Stimulated activated CD8-positive, alpha-beta memory T cell treated with anti-CD3 and anti-CD28 coated beads, Interleukin-12 subunit alpha, Interleukin-12 subunit beta, amount 100 ng/mL, for 1 hour (primary cell): ENCODE measurements around the gene GJA8.
"Not testable (repeated sequence)": the region's sequence is repeated elsewhere in the genome, so short reads cannot be mapped to it uniquely, and the experiment has no call there.

Experiments
- DNase-seq: peaks from one replicate; pipeline ENCODE4 v3.0.0-alpha.2; 2020; ENCODE audit warnings: low read depth

The GJA8 gene

DNA sequence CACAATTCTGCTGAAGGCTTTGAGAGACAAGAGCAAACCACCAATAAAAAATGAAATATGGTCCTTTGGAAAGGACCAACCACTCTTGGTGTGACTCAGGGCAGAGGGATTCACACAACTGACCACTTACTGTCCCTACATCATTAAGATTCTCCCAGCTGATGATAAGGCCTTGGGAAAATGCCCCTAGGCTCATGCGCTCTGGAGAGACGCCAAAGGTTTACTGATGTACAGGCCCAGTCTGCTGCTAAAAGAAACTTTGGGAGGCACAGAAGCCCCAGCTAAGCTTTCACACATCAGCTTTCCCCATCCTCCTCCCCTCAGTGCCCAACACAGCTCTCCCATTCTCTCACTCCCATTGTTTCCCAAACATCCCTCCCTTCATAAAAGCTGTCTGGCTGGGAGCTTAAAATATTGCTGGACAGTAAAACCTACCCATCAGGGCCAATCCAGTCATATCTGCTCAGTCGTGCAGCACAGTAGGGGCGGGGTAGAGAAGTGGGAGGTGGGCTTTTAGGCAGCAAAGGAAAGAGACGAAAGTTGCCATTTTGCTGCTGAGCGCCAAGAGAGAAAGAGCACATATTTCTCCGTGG lies at the start of gene GJA8:
TSS of gene GJA8 (plus strand) at position 543 of the 593 bp plus-strand sequence. CDS start 5,161 bp downstream, outside the sequence.
- DNase-seq, result no peak

DNA sequence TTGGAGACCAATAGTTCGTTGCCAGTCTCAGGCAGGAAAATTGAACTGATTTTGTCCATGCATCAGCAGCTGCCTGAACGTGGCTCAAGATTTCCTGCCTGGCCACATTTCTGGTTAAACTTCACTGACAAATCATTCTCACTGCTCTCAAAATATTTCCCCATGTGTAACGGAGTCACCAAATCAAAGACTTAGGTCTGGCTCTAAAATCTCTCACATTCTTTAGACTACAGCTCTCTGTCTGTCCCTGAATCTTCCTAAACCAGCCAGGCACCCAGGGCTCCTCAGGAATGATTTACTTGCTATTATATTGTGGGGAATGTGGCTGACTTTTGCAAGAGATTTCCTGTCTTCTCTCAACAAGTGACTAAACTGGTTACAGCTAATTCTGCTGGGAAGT lies 49.2 kb upstream of the GJA8 start:
- no peak for DNase-seq

DNA sequence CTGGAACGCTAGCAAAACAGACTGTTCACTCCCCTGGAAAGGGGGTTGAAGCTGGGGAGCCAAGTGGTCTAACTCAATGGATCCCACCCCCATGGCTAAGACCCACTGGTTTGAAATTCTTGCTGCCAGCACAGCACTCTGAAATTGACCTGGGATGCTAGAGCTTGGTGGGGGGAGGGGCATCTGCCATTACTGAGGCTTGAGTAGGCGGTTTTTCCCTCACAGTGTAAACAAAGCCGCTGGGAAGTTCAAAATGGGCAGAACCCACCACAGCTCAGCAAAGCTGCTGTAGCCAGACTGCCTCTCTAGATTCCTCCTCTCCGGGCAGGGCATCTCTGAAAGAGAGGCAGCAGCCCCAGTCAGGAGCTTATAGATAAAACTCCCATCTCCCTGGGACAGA lies 47.6 kb upstream of the GJA8 start:
- DNase-seq, result not testable (repeated sequence)

DNA sequence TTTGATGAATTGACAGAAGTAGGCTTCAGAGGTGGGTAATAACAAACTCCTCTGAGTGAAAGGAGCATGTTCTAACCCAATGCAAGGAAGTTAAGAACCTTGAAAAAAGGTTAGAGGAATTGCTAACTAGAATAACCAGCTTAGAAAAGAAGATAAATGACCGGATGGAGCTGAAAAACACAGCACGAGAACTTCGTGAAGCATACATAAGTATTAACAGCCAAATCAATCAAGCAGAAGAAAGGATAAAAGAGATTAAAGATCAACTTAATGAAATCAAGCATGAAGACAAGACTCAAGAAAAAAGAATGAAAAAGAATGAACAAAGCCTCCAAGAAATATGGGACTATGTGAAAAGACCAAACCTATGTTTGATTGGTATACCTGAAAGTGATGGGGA lies 46.6 kb upstream of the GJA8 start:
- not testable (repeated sequence) for DNase-seq

DNA sequence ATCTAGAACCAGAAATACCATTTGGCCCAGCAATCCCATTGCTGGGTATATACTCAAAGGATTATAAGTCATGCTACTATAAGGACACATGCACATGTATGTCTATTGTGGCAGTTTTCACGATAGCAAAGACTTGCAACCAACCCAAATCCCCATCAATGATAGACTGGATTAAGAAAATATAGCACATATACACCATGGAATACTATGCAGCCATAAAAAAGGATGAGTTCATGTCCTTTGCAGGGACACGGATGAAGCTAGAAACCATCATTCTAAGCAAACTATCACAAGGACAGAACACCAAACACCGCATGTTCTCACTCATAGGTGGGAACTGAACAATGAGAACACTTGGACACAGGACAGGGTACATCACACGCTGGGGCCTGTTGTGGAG lies 35.4 kb upstream of the GJA8 start:
- DNase-seq, result not testable (repeated sequence)

DNA sequence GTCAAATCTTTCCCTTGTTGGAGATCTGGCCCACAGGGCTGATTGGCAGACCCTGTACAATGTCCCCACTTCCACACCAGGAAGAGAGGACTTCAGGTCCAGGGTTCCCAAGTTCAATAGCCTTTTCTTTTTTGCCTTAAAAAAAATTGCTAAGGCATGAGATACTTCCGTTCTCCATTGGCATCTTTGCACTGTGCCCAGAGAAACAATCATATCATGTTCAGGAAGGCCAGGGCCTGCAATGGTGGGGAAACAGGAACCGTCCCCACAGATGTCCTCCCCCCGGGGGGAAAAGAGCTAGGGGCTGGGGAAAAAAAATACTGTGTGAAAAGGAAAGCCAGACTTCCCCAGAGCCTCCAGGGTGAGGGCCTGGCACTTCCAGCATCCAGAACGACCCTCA lies 24.6 kb upstream of the GJA8 start:
- DNase-seq, result no peak

DNA sequence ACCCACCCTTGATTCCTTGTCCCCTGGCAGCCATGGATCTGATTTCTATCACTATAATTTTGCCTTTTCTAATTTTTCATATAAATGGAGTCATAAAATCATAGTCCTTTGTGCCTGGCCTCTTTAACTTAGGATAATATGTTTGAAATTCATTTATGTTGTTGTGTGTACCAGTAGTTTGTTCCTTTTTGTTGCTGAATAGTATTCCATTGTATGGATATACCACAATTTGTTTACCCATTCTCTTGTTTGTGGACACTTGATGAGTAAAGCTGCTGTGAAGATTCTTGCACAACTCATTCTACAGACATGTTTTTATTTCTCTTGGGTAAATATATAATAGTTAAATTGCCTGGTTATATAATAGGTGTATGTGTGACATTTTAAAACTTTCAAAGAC lies 22.7 kb upstream of the GJA8 start:
- no peak for DNase-seq

DNA sequence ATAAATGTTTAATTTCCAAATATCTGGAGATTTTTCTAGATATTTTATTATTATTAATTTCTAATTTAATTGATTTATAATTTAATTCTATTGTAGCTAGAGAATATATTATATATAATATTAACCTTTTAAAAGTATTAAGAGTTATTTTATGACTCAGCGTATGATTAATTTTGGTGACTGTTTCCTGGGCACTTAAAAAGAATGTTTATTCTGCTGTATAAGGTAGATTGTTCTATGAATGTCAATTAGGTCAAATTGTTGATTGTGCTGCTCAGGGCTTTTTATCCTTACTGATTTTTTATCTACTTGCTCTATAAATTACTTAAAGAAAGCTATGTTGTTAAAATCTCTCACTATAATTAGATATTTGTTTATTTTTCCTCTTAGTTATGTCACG lies 20.1 kb upstream of the GJA8 start:
- DNase-seq, result no peak

DNA sequence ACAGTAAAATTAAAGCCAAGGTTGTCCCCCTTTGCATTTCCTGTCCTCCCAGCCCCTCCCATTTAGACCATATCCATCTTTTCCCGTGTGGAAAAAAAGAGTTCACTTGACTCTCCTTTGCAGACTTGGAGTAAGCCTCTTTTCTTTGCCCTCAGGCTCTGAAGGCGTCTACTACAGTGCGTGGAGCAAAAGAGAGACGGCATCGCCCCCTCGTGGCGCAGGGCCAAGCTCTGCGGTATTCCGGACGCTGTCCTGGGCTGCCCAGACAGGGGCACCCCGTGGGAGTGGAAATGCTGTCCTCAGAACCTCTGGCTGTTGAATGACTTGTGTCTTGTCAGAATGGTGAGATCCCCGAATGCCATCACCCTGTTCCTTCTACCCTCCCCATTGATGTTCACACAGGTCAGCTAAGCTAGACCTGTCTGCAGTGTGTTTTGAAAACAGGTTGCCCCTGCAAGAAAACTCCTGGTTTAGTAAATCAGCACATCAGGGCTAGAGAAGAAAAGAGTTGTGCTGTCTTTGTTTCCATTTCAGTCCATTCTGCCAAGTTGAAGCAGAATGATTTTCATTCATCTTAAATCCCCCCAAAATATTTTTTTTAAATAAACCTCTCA lies 12.3 kb upstream of the GJA8 start:
- DNase-seq, result peak; percentile 33

DNA sequence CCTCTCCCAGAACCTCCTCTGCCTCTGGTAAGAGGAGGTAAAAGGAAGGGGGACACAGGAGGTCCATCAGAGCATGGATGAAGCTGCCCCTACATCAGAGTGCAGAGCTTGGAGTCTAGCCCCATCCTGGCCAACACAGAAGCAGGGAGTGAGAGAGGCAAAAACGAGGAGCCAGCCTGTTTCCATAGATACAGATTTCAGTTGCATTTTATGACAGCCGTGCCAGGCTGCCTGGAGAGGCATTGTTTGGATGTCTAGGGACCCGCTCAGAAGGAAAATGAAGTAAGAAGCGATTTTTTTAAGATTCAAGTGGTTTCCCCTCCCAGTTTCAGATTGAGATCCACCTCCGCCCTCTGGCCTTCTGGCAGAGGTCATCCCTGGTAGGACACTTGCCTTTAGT lies 11.5 kb upstream of the GJA8 start:
- no peak for DNase-seq

DNA sequence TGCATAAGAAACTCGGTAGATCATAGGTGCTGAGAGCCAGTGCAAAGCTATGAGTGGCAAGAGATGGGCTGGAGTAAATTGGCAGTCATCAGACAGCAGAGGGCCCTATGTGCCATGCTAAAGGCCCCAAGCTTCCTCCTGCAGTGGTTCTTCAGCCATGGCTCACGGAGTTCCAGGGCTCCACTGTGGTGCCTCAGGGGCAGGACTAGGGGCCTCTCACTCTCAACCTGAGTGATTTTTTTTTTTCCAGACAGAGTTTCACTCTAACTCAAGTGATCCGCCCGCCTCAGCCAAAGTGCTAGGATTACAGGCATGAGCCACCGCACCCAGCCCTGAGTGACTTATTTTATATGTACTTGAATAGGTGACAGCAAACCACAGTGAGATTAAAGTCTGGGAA lies 10.4 kb upstream of the GJA8 start:
- DNase-seq, result no peak

DNA sequence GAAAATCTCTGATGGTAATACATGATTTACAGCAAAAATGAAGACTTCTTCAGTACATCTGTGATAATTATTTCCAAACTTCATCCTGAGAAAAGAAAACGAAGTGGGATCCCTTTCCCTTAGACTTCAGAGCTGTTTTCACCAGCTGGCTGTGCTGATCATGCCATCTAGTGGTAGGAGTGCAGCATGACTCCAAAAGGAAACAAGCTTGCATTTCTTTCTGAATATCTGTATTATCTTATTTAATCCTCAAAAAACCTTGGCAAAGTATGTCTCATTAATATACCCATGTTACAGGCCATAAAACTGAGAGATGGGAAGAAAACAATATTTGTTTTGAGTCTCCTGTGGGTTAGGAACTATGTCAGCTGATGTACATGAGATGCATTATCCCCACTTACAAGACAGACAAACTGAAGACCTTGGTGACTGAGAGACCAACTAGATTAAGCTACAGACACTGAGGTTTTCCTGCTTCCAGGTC lies 9.8 kb upstream of the GJA8 start:
- DNase-seq, result no peak

DNA sequence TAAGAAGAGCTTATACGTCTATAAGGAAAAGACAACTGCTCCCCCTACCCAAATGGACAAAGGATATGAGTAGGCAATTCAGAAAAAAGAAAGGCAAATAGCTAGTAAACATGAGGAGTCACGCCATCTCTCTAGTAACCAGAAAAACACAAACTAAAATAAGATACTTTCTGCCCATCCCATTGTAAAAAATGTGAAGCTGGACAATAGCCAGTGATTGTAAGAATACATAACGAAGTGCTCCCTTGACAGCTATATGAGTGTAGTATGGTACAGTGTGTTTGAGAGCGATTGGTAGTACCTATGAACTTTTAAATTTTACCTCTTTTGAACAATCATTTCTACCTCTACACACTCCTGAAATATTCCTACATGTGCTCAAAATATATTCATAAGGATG lies 7.5 kb upstream of the GJA8 start:
- no peak for DNase-seq

DNA sequence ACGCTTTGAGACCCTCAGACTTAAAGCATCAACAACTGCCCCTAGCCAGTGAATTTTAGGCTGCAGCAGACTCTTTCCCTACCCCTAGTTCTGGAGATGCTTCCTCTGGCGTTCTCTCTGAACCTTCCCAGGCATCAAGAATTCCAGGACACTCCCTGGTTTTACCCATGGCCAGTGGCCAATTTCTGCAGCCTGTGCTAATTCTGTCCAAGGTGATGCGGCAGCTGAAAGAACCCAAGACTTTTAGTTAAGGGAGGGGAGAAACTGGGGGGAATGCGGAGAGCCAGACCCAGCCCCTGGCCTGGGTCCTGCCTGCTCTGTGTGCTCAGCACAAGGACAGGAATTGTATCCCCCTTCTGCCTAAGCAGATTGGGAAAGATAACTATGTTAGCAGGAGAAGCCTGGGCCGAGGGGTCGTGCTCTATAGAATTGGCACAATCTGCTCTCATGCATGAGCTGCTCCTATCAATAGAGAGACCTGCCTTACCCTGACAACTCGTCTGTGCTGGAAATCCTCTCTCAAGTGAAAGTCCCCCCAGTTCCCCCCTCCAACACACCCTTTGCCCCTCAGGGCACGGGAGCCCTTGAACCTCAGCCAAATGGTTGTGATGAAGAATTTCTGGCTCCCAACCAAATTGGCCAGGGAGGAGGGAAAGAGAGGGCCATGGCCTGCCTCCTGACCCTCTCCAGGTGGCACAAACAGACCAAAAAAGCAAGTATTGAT lies 5.4 kb upstream of the GJA8 start:
- no peak for DNase-seq

DNA sequence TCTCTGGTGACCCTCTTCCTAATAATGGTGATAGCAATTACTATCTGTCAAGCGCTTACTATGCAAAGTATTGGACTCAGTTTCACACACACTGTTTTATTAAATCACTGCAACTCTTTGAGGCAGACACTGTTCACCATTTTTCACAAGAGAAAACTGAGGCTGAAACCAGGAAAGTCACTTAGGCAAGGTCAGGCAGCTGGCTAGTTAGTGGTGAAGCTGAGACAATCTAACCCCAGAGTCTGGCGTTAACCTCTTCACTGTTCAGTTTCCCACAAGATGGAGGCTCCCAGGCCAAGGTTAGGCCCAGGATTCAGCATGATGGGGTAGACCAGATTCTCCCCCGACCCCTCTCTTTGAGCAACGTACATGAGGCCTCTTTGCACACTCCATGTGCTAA lies 4.8 kb upstream of the GJA8 start:
- no peak for DNase-seq

DNA sequence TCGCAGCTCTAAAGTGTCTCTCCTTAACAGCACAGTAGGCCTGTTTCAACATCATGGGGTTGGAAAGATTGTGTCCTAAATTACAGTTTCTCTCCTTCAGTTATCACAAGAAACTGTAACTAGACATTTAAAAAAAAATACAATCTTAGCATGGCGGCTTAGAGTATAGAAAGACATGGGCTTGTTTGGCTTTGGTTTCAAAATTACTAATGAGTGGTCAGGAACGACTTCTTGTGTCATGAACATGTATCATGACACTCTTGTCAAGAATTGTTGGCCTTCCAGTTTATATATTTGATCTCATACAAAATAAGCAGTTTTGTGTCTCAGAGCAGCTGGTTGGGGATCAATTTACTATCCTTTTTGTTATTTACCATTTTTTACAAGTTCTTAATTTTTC lies 2.1 kb downstream of the GJA8 start:
- DNase-seq, result no peak

DNA sequence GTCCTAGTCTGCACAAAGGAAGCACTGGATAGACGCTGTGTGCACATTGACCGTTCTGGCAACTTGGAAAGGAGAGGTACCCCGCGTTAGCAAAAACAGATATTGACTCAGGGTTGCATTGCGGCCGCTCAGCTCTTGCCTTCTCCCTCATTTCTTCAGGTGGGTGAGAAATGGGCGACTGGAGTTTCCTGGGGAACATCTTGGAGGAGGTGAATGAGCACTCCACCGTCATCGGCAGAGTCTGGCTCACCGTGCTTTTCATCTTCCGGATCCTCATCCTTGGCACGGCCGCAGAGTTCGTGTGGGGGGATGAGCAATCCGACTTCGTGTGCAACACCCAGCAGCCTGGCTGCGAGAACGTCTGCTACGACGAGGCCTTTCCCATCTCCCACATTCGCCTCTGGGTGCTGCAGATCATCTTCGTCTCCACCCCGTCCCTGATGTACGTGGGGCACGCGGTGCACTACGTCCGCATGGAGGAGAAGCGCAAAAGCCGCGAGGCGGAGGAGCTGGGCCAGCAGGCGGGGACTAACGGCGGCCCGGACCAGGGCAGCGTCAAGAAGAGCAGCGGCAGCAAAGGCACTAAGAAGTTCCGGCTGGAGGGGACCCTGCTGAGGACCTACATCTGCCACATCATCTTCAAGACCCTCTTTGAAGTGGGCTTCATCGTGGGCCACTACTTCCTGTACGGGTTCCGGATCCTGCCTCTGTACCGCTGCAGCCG lies 5.4 kb downstream of the GJA8 start:
- no peak for DNase-seq

DNA sequence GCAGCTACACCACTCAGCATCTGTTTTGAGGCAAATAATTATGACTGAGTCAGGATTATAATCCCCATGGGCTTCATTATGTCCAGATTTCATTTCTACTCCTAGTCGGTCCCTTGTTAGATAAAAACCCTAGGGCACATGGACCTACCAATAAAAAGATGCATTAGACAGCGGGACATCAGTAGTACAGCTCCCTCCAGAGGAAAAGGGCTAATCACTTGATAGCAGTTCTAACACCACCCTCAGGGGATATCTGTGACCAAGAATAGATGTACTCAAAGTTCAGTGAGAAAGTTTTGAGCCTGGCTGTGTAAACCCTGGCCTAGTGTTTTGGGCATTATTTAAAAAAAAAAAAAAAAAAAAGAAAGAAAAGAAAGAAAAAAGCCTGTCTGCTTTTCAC lies 10.0 kb downstream of the GJA8 start:
- DNase-seq, result no peak

DNA sequence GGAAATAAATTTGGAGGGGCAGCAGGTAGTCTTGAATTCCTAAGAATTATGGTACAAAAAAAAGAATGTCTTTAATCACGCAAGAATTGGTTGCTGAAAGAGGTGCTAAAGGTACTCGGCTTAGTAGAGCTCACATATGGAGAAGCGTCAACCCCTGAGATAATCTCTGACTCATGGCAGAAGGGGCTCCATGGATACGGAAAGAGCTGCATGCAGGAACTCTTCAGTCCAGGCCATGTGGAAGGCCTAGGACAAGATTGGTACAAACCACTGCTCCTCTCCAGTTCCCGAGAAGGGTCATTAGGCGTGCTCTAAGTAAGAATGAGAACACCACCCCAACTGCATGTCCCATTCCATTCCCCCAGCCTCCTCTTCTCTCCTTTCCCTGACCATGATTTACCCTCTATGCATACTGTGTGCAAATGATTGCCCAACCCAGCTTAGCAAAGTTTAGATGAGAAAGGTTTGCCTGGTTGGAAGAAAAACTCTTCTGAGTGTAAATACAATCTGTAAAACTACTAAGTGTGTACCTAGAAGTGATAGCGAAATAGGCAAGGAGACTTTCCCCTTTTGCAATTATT lies 10.9 kb downstream of the GJA8 start:
- no peak for DNase-seq

DNA sequence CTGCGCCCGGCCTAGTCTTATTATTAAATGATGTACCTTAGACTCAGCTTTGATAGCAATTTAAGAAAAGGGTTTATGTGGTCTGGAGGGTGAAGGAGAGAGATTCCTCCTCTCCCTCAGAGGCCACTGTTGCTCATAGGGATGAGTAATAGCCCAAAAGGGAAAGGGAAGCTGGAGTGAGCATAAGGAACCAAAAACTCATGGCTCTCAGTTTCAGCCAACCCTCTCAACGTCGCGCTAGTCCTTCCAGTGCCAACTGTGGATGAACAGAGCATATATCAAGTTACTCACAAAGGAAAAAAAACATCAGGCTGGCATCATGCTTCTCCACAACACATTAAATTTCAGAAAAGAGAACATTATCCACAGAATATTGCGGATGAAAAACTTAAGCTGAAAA lies 17.3 kb downstream of the GJA8 start:
- DNase-seq, result no peak

DNA sequence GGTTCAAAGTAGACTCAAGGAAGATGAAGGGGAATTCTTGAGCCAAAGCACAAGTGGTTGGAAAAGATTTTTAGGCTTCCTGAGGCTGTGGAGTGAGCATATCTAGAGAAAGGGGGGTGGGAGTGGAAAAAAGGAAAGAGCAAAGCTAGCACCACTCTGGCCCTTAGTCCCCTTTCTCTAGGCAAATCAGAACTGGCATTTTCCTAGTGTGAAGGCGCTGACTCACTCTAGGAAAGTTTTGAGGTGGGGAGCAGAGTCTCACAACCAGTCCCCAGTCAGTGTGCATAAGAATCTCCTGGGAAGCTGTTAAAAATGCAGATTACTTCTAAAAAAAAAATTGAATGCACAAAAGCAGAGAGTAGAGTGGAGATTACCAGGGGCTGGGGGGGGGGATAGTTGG lies 22.2 kb downstream of the GJA8 start:
- DNase-seq, result no peak

DNA sequence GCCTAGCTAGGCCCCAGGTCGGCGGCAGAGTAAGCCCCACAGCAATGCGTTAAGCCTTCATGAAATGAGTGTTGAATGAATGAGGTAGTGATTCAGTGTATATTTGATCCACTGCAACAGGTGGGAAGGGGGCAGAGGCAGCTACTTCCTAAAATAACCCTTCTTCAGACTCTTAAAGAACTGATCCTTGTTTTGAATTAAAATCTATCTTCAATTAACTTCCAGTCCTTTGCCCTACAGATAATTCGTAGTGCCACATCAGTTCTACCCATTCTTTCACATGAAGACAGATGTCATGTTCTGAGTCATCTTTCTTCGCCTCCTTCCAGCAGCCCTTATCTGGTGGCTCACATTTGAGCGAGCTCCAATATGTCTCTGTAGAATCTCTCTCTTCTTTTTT lies 24.6 kb downstream of the GJA8 start:
- DNase-seq, result not testable (repeated sequence)
